Stimulated activated CD8-positive, alpha-beta memory T cell treated with anti-CD3 and anti-CD28 coated beads, Interleukin-12 subunit alpha, Interleukin-12 subunit beta, amount 100 ng/mL, for 4 hours (primary cell): ENCODE measurements around the gene TPX2.
"Not testable (repeated sequence)": the region's sequence is repeated elsewhere in the genome, so short reads cannot be mapped to it uniquely, and the experiment has no call there.

Experiments
- DNase-seq: peaks from one replicate; pipeline ENCODE4 v3.0.0-alpha.2; 2020; ENCODE audit warnings: low read depth

Gene TPX2

DNA sequence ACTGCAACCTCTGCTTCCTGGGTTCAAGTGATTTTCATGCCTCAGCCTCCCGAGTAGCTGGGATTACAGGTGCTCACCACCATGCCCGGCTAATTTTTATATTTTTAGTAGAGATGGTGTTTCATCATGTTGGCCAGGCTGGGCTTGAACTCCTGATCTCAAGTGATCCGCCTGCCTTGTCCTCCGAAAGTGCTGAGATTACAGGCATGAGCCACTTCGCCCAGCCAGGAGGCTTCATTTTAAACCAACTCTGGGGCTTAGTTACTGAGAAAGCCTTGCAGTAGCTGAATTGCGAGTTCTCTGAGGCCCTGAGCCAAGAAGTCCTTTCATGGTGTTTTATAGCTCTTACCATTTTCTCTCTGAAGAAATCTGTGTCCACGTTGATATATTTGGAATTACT is 75.1 kb downstream of the TPX2 start:
- DNase-seq = not testable (repeated sequence)

DNA sequence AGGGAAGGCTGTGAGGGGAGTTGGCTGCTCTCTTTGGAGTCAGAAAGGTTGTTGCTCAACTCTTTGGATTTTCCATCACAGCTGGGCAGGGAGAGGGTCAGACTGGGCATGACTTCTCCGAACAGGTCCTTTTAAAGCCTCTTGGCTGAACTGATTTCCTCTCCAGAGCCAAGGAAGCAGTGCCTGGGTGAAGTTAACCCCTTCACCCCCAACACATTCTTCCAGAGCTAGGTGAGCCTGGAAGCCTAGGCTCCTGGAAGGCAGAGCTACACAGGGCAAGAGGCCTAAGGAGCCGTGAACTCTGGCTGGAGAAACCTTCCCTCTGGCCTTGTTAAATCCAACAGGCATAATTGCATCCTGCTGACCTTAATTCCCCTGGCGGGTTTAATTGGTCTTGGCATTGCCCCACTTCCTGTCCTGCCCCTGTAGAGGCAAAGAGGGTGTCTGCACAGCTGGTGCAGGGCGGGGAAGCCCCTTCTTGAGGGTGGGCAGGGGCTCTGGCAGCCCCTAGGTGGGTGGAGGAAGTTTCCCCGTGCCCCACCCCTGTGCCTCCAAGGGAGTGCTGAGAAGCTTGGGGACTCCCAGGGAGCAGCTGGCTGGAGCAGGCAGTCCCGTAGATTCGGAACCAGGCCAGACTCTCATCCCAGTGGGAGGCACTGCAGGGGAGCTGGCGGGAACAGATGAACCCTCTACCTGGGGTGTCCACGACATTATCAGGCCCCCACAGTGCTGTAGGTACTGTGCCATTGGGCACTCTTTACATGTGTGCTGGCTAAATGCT is 76.5 kb downstream of the TPX2 start:
- no peak for DNase-seq

GRCh38 chr20:31816221-31816620 is 77.1 kb downstream of the TPX2 start:
- DNase-seq = no peak

- DNase-seq = no peak
Observed at GRCh38 chr20:31817461-31817860, 78.4 kb downstream of the TPX2 start.

GRCh38 chr20:31818376-31818908 is 79.4 kb downstream of the TPX2 start:
- no peak for DNase-seq

DNA sequence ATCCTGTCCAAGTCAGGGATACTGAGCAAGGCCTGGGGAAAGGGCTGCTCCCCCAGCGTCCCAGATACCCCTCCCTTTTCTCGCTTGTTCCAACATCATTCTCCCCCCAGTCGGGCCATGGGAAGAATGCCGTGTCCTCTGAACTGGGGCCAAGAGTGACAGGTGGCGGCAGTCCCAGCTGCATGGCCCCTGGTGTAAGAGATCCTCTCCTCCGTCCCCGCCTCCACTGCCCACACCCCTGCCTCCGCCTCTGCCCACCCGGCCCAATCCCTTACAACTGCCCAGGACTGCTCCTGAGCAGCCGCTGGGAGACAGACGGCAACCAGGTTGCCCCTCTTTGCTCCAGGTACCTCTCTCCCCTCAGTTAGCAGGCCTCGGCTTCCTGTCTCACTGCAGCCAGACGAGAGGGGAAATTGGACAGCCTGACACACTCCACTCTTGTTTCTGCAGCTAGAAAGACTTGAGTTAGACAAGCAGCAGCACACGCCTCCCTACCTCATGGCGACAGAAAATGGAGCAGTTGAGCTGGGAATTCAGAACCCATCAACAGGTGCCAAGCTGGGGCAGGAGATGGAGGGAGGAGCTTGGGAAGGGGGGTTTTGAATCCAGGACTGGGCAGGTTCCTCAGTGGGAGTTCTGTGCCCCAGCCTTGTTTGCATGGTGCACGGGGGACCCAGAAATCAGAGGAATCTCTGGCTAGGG is 80.1 kb downstream of the TPX2 start, which contains the start of gene MYLK2:
MYLK2 (plus strand) TSS at position 274 of the 702 bp plus-strand sequence; CDS start at position 499, 225 bp downstream.
- no peak for DNase-seq

- no peak for DNase-seq
Observed at GRCh38 chr20:31820228-31820627, 81.1 kb downstream of the TPX2 start.

- no peak for DNase-seq
Observed at GRCh38 chr20:31821427-31821826, 82.3 kb downstream of the TPX2 start.

- peak; percentile 56 for DNase-seq
Observed at GRCh38 chr20:31822421-31823330, 83.6 kb downstream of the TPX2 start.

DNA sequence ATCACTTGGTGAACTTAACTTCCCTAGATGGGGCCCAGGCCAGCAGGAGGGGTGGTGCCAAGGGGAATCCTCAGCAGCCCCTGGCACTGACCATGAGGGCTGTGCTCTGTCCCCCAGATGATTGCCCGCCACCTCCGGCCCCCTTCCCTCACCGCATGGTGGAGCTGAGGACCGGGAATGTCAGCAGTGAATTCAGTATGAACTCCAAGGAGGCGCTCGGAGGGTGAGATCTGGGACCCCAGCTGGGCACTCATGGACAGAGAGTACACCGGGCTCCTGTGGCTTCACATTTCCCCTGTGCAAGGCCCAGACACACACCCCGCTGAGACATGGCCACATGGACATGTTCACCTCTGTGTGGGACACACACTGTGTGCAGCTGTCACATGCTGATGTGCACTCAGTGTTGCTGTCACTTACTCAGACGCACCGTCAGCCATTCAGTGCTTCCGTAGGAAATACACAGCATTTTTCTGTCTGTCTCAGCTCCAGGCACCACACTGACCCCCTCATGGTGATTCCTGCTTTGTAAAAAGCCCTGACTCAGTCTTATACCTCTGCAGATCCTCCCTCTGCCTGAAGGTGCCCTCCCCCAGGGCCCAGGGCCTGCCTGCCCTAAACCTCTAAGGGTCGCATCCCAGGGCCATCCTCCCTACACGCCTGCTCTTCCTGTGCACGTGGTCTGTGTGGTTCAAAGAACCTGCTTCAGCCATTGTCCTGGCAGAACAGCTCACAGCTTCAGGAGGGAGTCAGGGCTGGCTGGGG is 84.5 kb downstream of the TPX2 start:
- no peak for DNase-seq

DNA sequence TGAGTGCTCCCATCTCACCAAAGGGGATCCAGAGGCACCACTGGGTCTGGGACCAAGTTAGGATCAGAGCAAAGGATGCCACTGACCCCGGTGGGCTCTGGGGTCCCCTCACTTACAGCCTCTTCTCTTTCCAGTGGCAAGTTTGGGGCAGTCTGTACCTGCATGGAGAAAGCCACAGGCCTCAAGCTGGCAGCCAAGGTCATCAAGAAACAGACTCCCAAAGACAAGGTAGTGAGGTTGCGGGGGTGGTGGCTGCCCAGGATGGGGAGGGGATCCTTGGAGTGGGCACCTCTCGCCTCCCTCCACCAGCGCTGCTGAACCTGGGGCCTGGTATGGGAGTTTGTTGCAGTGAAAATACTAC is 85.0 kb downstream of the TPX2 start:
- no peak for DNase-seq

- DNase-seq = no peak
Observed at GRCh38 chr20:31824554-31825313, 85.6 kb downstream of the TPX2 start.

DNA sequence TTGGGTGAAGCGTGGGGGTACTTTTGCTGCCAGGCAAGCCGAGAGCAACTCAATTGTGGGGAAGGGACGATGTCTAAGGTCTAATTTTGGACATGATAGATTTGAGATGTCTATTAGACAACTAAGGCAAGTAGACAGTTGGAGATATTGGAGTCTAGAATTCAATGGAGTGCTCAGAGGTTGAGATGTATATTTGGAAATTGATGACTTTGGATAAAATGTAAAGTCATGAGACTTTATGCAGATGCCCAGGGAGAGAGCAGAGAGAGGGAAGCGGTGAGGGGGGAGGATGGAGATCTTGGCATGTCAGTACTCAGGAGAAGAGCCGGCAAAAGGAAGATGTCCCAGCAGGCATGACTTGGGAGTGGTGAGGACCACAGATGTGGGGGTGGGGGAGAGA is 87.0 kb downstream of the TPX2 start:
- no peak for DNase-seq

GRCh38 chr20:31827059-31827458 is 88.0 kb downstream of the TPX2 start:
- DNase-seq = no peak

DNA sequence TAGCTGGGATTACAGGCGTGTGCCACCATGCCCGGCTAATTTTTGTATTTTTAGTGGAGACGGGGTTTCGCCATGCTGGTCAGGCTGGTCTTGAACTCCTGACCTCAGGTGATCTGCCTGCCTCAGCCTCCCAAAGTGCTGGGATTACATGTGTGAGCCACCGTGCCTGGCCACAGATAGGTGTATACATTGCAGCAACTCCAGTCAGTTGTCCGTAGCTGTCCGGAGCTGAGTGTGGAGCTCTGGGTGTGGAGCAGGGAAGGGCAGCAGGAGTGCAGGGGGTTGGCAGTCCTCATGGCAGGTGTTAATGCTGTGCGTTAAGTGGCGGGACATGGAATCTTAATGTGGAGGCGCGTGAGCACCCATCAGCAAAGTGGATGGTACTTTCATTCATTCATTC is 88.9 kb downstream of the TPX2 start:
- not testable (repeated sequence) for DNase-seq

GRCh38 chr20:31829731-31830130 is 90.6 kb downstream of the TPX2 start:
- DNase-seq = no peak

DNA sequence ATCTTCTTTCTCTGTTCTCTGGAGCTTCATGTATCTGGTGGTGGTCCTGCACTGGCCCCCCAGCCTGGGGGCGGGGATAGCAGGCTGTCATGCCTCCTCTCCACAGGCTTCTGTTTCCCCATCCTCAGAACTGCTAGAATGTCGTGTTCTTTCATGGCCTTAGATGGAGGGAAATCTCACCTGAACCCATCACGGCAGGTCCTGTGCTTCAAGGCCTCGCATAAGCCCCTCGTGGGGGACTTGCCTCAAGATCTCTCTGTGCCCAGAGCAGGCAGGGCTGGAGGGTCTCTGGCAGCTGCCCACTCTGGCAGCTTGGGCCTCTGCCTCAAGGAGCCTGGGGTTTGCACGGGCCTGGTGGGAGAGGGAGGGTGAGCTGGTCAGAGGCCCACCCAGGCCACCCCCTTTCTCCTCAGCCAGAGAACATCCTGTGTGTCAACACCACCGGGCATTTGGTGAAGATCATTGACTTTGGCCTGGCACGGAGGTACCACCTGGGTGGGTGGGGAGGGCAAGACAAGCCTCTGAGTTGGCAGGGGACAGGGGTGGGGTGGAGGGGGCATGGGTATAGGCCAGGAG is 91.4 kb downstream of the TPX2 start:
- DNase-seq = no peak

DNA sequence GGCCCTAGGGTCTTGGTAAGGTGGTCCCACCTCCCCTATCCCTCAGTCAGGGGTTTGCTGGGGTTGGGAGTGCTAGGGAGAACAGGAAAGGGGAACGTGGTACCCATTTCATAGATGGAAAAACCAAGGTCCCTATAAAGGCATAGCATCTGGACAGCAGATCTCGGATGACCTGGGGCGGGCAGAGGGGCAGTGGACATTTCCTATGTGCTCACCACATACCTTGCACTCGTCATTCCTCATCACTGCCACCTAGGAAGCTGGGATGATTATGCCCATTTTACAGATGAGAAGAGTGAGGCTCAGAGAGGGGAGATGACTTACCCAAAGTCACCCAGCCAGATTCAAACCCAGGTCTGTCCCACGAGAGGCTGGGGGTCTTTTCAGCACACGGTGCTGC is 92.1 kb downstream of the TPX2 start:
- DNase-seq = no peak

DNA sequence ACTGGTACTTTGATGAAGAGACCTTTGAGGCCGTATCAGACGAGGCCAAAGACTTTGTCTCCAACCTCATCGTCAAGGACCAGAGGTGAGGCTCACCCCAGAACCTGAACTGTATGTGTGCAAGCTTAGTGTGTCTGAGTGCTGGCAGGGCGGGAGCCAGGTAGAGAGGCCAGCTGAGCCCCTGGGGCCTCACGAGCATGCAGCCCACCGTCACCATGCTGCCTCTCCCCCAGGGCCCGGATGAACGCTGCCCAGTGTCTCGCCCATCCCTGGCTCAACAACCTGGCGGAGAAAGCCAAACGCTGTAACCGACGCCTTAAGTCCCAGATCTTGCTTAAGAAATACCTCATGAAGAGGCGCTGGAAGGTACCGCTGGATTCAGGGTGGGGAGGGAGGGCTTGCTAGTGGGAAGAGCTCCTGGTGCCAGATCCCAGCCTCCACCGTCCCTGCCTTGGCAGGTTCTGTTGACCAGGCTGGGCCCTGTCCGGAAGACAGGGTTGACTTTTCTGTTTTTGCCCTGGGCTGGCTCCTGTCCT is 92.7 kb downstream of the TPX2 start:
- no peak for DNase-seq
